Measurements from ENCODE around the gene ZEB2.
A peak's percentile ranks its signal among the peaks of the same experiment; 100 is the strongest.

- no peak for TF ChIP-seq REST (IDR thresholded peaks at IDR 0.05; ENCODE audit: insufficient replicate concordance, low read depth)
- TF ChIP-seq CTCF (IDR thresholded peaks at IDR 0.05; ENCODE audit: insufficient read depth, low read length): no peak
- TF ChIP-seq POLR2AphosphoS5 (IDR thresholded peaks at IDR 0.05; ENCODE audit: low read depth): 0 out of 2 replicates have a peak, but pooled peaks have one; percentile 21
Measured at GRCh38 chr2:144503242-144503641, 16.7 kb downstream of the ZEB2 start.

Data from HL-60 (cell line).